ENCODE data around the gene ALDH5A1.
A peak's percentile ranks its signal among the peaks of the same experiment; 100 is the strongest.
"Not testable (repeated sequence)": the region's sequence is repeated elsewhere in the genome, so short reads cannot be mapped to it uniquely, and the experiment has no call there.

Gene ALDH5A1

GRCh38 chr6:24504287-24504648, 9.5 kb downstream of the ALDH5A1 start:
- Histone ChIP-seq H3K4me3 (ENCODE audit: low read depth, low read length) (no peak overlapping the region), H3K4me1 (ENCODE audit: control insufficient read depth, insufficient read depth, low read length, unreplicated experiment) (no peaks in the 10 kb centered on the region), H3K27ac (ENCODE audit: low read depth, low read length) (no peak overlapping the region), H3K79me2 (ENCODE audit: control insufficient read depth, insufficient read depth, low read length, unreplicated experiment) (no peaks in the 10 kb centered on the region), H3K27me3 (ENCODE audit: insufficient read depth, low read length) (no peaks in the 10 kb centered on the region), H3K36me3 (ENCODE audit: insufficient read depth, low read length) (no peaks in the 10 kb centered on the region), H2AFZ (ENCODE audit: low read length, unreplicated experiment) (no peak overlapping the region)

- Histone ChIP-seq H3K27me3 (ENCODE audit: insufficient read depth, low read length) (no peaks in the 10 kb centered on the region), H3K27ac (ENCODE audit: low read depth, low read length) (no peak overlapping the region), H3K36me3 (ENCODE audit: insufficient read depth, low read length) (no peaks in the 10 kb centered on the region), H2AFZ (ENCODE audit: low read length, unreplicated experiment) (no peak overlapping the region), H3K79me2 (ENCODE audit: control insufficient read depth, insufficient read depth, low read length, unreplicated experiment) (no peaks in the 10 kb centered on the region), H3K4me3 (ENCODE audit: low read depth, low read length) (no peak overlapping the region), H3K4me1 (ENCODE audit: control insufficient read depth, insufficient read depth, low read length, unreplicated experiment) (no peaks in the 10 kb centered on the region)
These were observed 10.1 kb downstream of the ALDH5A1 start for GRCh38 chr6:24504649-24505586.

GRCh38 chr6:24506814-24507520, 12.2 kb downstream of the ALDH5A1 start:
- H3K27ac ChIP-seq (ENCODE audit: low read depth, low read length): no peak overlapping the region
- H2AFZ ChIP-seq (ENCODE audit: low read length, unreplicated experiment): no peak overlapping the region
- no peaks in the 10 kb centered on the region for H3K4me1 ChIP-seq (ENCODE audit: control insufficient read depth, insufficient read depth, low read length, unreplicated experiment)
- no peaks in the 10 kb centered on the region for H3K36me3 ChIP-seq (ENCODE audit: insufficient read depth, low read length)
- H3K79me2 ChIP-seq (ENCODE audit: control insufficient read depth, insufficient read depth, low read length, unreplicated experiment): no peaks in the 10 kb centered on the region
- H3K27me3 ChIP-seq (ENCODE audit: insufficient read depth, low read length): no peaks in the 10 kb centered on the region
- H3K4me3 ChIP-seq (ENCODE audit: low read depth, low read length): no peak overlapping the region

- not testable (repeated sequence) for H3K4me1 ChIP-seq (ENCODE audit: control insufficient read depth, insufficient read depth, low read length, unreplicated experiment); H3K79me2 ChIP-seq (ENCODE audit: control insufficient read depth, insufficient read depth, low read length, unreplicated experiment); H3K27ac ChIP-seq (ENCODE audit: low read depth, low read length); H3K36me3 ChIP-seq (ENCODE audit: insufficient read depth, low read length); H2AFZ ChIP-seq (ENCODE audit: low read length, unreplicated experiment); H3K27me3 ChIP-seq (ENCODE audit: insufficient read depth, low read length); H3K4me3 ChIP-seq (ENCODE audit: low read depth, low read length)
These were observed 17.2 kb downstream of the ALDH5A1 start for GRCh38 chr6:24511976-24512375.

GRCh38 chr6:24513602-24514001, 18.8 kb downstream of the ALDH5A1 start:
- Histone ChIP-seq H3K4me3 (ENCODE audit: low read depth, low read length) (no peak overlapping the region), H3K27ac (ENCODE audit: low read depth, low read length) (no peak overlapping the region), H3K36me3 (ENCODE audit: insufficient read depth, low read length) (no peaks in the 10 kb centered on the region)

GRCh38 chr6:24517659-24518543, 23.1 kb downstream of the ALDH5A1 start:
- H3K27me3 ChIP-seq (ENCODE audit: insufficient read depth, low read length): no peaks in the 10 kb centered on the region
- no peaks in the 10 kb centered on the region for H3K36me3 ChIP-seq (ENCODE audit: insufficient read depth, low read length)
- no peaks in the 10 kb centered on the region for H3K4me1 ChIP-seq (ENCODE audit: control insufficient read depth, insufficient read depth, low read length, unreplicated experiment)
- H2AFZ ChIP-seq (ENCODE audit: low read length, unreplicated experiment): no peak overlapping the region
- no peak overlapping the region for H3K27ac ChIP-seq (ENCODE audit: low read depth, low read length)
- H3K79me2 ChIP-seq (ENCODE audit: control insufficient read depth, insufficient read depth, low read length, unreplicated experiment): no peaks in the 10 kb centered on the region
- H3K4me3 ChIP-seq (ENCODE audit: low read depth, low read length): no peak overlapping the region

More at GRCh38 chr6:24513602-24514001, 18.8 kb downstream of the ALDH5A1 start:
- Histone ChIP-seq H3K27me3 (ENCODE audit: insufficient read depth, low read length) (no peaks in the 10 kb centered on the region), H3K79me2 (ENCODE audit: control insufficient read depth, insufficient read depth, low read length, unreplicated experiment) (no peaks in the 10 kb centered on the region), H2AFZ (ENCODE audit: low read length, unreplicated experiment) (no peak overlapping the region), H3K4me1 (ENCODE audit: control insufficient read depth, insufficient read depth, low read length, unreplicated experiment) (no peaks in the 10 kb centered on the region)

GRCh38 chr6:24520929-24521546, 26.3 kb downstream of the ALDH5A1 start:
- Histone ChIP-seq H2AFZ (ENCODE audit: low read length, unreplicated experiment) (peak overlapping the region; percentile 73), H3K36me3 (ENCODE audit: insufficient read depth, low read length) (no peaks in the 10 kb centered on the region)

GRCh38 chr6:24522228-24523176, 27.7 kb downstream of the ALDH5A1 start:
- H3K4me1 ChIP-seq (ENCODE audit: control insufficient read depth, insufficient read depth, low read length, unreplicated experiment): no peaks in the 10 kb centered on the region
- H3K27me3 ChIP-seq (ENCODE audit: insufficient read depth, low read length): no peaks in the 10 kb centered on the region
- no peak overlapping the region for H3K27ac ChIP-seq (ENCODE audit: low read depth, low read length)
- H3K79me2 ChIP-seq (ENCODE audit: control insufficient read depth, insufficient read depth, low read length, unreplicated experiment): no peaks in the 10 kb centered on the region
- H3K4me3 ChIP-seq (ENCODE audit: low read depth, low read length): no peak overlapping the region
- H3K36me3 ChIP-seq (ENCODE audit: insufficient read depth, low read length): no peaks in the 10 kb centered on the region
- H2AFZ ChIP-seq (ENCODE audit: low read length, unreplicated experiment): no peak overlapping the region

More at GRCh38 chr6:24520929-24521546, 26.3 kb downstream of the ALDH5A1 start:
- H3K79me2 ChIP-seq (ENCODE audit: control insufficient read depth, insufficient read depth, low read length, unreplicated experiment): no peaks in the 10 kb centered on the region
- no peaks in the 10 kb centered on the region for H3K4me1 ChIP-seq (ENCODE audit: control insufficient read depth, insufficient read depth, low read length, unreplicated experiment)
- H3K27me3 ChIP-seq (ENCODE audit: insufficient read depth, low read length): no peaks in the 10 kb centered on the region
- no peak overlapping the region for H3K4me3 ChIP-seq (ENCODE audit: low read depth, low read length)
- no peak overlapping the region for H3K27ac ChIP-seq (ENCODE audit: low read depth, low read length)

- H3K4me3 ChIP-seq (ENCODE audit: low read depth, low read length): no peak overlapping the region
- H3K27me3 ChIP-seq (ENCODE audit: insufficient read depth, low read length): no peaks in the 10 kb centered on the region
- H3K36me3 ChIP-seq (ENCODE audit: insufficient read depth, low read length): no peaks in the 10 kb centered on the region
- H2AFZ ChIP-seq (ENCODE audit: low read length, unreplicated experiment): no peak overlapping the region
- no peaks in the 10 kb centered on the region for H3K4me1 ChIP-seq (ENCODE audit: control insufficient read depth, insufficient read depth, low read length, unreplicated experiment)
- H3K27ac ChIP-seq (ENCODE audit: low read depth, low read length): no peak overlapping the region
- H3K79me2 ChIP-seq (ENCODE audit: control insufficient read depth, insufficient read depth, low read length, unreplicated experiment): no peaks in the 10 kb centered on the region
These were observed 29.6 kb downstream of the ALDH5A1 start for GRCh38 chr6:24524329-24524728.

All from ACC112 (cell line).